Measurements from ENCODE around the gene TNNI2.

Gene TNNI2

GRCh38 chr11:1834779-1835670 lies 3.8 kb upstream of the TNNI2 start, which contains the start of gene SYT8:
Gene SYT8, plus strand, starts transcription at chr11:1834990. Its CDS starts 116 bp downstream, at chr11:1835106.
- H3K4me3 ChIP-seq (replicated peaks; ENCODE audit: low read depth, low read length): no peak within 1 kb of the TSS
- TF ChIP-seq CTCF (IDR thresholded peaks at IDR 0.05; ENCODE audit: low read length, missing control alignments): no peak
- no peak for DNase-seq (ENCODE audit: low read depth)

DNA sequence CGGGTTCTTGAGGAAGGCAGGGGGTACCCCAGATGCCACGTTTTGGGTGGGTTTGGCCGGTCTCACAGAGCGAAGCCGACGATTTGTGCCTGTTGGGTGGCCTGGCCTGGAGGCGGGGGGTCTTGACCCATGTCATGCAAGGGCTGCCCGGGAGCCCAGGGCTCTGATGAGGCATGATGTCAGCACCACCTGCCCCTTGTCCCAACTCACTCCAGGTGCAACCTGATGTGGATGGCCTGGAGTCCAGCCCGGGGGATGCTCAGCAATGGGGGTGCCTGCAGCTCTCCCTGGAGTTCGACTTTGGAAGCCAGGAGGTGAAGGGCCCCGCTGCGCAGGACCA lies 3.1 kb upstream of the TNNI2 start:
- no peak for DNase-seq (ENCODE audit: low read depth)
- no peak overlapping the region for H3K4me3 ChIP-seq (replicated peaks; ENCODE audit: low read depth, low read length)
- TF ChIP-seq CTCF (IDR thresholded peaks at IDR 0.05; ENCODE audit: low read length, missing control alignments): no peak

DNA sequence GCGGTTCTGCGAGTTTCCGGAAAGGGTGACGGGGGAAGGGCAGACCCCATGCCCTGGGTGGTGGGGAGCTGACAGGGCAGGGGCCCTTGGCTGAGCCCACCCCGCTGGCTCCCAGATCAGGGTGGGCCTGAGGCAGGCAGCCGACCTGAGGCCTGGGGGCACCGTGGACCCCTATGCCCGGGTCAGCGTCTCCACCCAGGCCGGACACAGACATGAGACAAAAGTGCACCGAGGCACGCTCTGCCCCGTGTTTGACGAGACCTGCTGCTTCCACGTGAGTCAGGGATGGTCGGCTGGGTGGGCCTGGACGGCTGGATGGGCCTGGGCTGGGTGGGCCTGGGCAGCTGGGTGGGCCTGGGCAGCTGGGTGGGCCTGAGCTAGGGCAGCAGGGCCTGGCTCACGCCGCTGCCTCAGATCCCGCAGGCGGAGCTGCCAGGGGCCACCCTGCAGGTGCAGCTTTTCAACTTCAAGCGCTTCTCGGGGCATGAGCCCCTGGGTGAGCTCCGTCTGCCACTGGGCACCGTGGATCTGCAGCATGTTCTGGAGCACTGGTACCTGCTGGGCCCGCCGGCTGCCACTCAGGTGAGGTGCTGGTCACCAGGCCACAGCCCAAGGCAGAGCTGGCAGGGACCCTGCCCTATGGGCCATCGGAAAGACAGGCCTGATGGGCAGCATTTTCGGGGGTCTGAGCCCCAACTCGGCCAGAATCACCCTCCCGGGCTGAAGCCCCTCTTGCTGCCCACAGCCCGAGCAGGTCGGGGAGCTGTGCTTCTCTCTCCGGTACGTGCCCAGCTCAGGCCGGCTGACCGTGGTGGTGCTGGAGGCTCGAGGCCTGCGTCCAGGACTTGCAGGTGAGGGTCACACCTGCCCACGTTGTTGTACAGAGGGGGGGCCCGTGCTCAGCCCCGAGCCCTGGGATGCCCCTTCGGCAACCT lies 2.5 kb upstream of the TNNI2 start:
- DNase-seq (ENCODE audit: low read depth): no peak
- no peak overlapping the region for H3K4me3 ChIP-seq (replicated peaks; ENCODE audit: low read depth, low read length)
- no peak for TF ChIP-seq CTCF (IDR thresholded peaks at IDR 0.05; ENCODE audit: low read length, missing control alignments)

GRCh38 chr11:1837171-1838076 lies 1.4 kb upstream of the TNNI2 start:
- no peak overlapping the region for H3K4me3 ChIP-seq (replicated peaks; ENCODE audit: low read depth, low read length)
- peak; percentile 59 for DNase-seq (ENCODE audit: low read depth)
- TF ChIP-seq CTCF (IDR thresholded peaks at IDR 0.05; ENCODE audit: low read length, missing control alignments): peak; percentile 87

DNA sequence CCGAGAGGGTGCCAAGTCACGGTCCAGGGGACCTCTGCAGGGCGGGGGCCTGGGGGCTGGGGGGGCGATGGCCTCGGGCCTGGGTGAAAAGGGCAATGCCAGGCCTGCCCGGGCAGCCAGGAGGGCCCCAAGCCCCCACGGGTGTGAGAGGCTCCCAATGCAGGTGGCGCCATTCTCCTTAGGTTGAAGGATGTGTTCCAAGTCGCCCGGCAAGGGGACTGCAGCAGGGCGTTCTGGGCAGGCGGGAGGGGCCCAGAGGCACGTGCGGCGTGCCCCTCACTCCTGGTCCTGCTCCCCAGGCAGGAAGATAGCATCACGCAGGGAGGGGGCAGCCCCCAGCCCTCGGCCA lies 730 bp upstream of the TNNI2 start:
- no peak for TF ChIP-seq CTCF (IDR thresholded peaks at IDR 0.05; ENCODE audit: low read length, missing control alignments)
- DNase-seq (ENCODE audit: low read depth): no peak
- H3K4me3 ChIP-seq (replicated peaks; ENCODE audit: low read depth, low read length): no peak overlapping the region

DNA sequence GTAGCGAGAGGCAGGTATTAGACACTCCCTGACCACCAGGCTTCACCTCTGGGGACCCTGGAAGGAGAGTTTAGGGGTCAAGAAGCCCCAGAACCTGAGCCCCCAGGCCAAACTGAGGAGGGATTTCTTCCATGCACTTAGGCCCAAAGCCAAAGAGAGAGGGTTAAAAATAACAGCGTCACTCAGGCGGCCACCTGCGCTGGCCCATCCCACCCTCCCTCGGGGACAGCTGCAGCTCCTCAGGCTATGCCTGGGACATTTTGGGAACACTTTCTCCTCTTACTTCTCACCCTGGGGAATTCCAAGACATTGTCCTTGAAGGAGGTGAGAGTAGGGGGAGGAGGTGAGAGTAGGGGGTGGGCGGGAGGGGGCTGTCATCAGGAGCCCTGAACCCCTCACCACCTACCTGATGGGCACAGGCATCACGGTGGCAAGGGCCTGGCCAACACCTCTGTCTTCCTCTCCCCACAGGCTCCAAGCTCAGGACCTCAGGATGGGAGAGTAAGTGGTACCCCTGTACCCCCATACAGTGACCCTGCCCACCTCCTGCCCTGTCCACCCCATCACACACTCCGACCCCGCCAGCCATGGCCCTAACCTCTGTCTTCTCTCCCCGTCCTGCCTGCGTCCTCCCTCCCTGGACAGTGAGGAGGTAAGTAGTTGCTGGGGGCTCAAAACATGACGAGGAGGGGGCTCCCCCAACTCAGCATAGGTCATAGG lies 583 bp downstream of the TNNI2 start:
- no peak for DNase-seq (ENCODE audit: low read depth)
- H3K4me3 ChIP-seq (replicated peaks; ENCODE audit: low read depth, low read length): no peak overlapping the region
- no peak for TF ChIP-seq CTCF (IDR thresholded peaks at IDR 0.05; ENCODE audit: low read length, missing control alignments)

All from fibroblast of pulmonary artery (primary cell).